ENCODE data around the gene NUP107. TPM values are rescaled to one million over a fixed set of nuclear protein-coding genes. Genes with fewer than 3 reads are reported as not detected.
A peak's percentile ranks its signal among the peaks of the same experiment; 100 is the strongest.

The NUP107 gene
- total and polyA plus RNA-seq, 4 experiments from 2014 or later, result 25.9 to 70.7 (median 54.4) TPM

- Mint-ChIP-seq H3K27me3 (no peaks in the 10 kb centered on the region), H3K9me3 (no peaks in the 10 kb centered on the region), H3K27ac (peak overlapping the region in 2 of 7 donors; percentile 17 to 36), H3K36me3 (peaks cover 4 to 9% of the 10 kb centered on the region in 2 donors), H3K4me3 (no peak overlapping the region), H3K4me1 (peaks cover 9 to 14% (median 12%) of the 10 kb centered on the region in 4 donors)
- Histone ChIP-seq H3K4me1 (ENCODE audit: insufficient read depth, low read length) (peaks cover 12% of the 10 kb centered on the region), H3K27ac (ENCODE audit: low read depth, low read length) (no peak overlapping the region), H3K9me3 (ENCODE audit: control insufficient read depth in 1 of 2, low read length in 2 of 2) (no peaks in the 10 kb centered on the region), H3K36me3 (ENCODE audit: insufficient read depth, low read length) (peaks cover 4% of the 10 kb centered on the region), H3K4me3 (ENCODE audit: low read length in 2 of 2) (no peak overlapping the region), H3K27me3 (ENCODE audit: insufficient read depth, low read length) (no peaks in the 10 kb centered on the region)
- intact Hi-C loops (cut with micrococcal nuclease), result no loop called here
- CTCF ChIA-PET (ENCODE audit: partially characterized antibody), result no interaction called here
- DNase-seq, result no peak
- POLR2A ChIA-PET (ENCODE audit: partially characterized antibody), result no interaction called here
Observed at GRCh38 chr12:68769941-68770340, 83.2 kb downstream of the NUP107 start.

DNA sequence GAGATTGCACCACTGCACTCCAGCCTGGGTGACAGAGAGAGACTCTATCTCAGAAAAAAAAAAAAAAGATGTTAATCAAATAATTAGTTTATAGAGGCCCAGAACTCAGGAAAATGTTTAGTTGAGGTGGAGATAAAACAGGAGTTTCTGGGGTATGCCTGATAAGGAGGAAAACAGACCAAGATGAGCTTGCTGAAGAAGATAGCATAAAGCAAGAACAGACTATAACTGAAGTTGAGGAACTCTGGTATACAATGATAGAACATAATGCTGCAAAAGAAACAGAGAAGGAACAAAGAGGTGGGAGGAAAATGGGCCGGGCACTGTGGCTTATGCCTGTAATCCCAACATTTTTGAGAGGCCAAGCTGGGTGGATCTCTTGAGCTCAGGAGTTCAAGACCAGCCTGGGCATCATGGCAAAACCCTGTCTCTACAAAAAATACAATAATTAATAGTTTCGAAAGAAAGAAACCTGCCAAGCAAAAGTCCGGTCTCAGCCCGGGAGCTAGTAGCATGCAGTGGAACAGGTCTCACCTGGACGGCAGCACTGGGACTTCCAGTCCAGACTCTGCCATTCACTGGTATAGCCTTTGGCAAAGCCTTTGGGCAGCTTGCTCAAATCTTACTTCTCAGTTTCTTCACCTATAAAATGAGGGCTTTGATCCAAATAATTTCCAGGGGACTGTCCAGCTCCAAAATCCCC, 84.6 kb downstream of the NUP107 start:
- Mint-ChIP-seq H3K4me1 (peaks cover 9 to 14% (median 12%) of the 10 kb centered on the region in 4 donors), H3K36me3 (peaks cover 4 to 7% of the 10 kb centered on the region in 2 donors), H3K27me3 (no peaks in the 10 kb centered on the region), H3K9me3 (no peaks in the 10 kb centered on the region), H3K4me3 (no peak overlapping the region), H3K27ac (peak overlapping the region in 1 of 7 donors; percentile 44)
- no peak for DNase-seq
- Histone ChIP-seq H3K36me3 (ENCODE audit: insufficient read depth, low read length) (peaks cover 4% of the 10 kb centered on the region), H3K27me3 (ENCODE audit: insufficient read depth, low read length) (no peaks in the 10 kb centered on the region), H3K9me3 (ENCODE audit: control insufficient read depth in 1 of 2, low read length in 2 of 2) (no peaks in the 10 kb centered on the region), H3K4me1 (ENCODE audit: insufficient read depth, low read length) (peaks cover 12% of the 10 kb centered on the region), H3K27ac (ENCODE audit: low read depth, low read length) (no peak overlapping the region), H3K4me3 (ENCODE audit: low read length in 2 of 2) (no peak overlapping the region)
- ChIA-PET POLR2A (ENCODE audit: partially characterized antibody) (interaction anchor here (1.2 kb wide), 1 partner anchor 36 kb away, joined by 5 read pairs; the partner anchor contains the start of gene MDM2), CTCF (ENCODE audit: partially characterized antibody) (no interaction called here)
- intact Hi-C loops (cut with micrococcal nuclease), result no loop called here

DNA sequence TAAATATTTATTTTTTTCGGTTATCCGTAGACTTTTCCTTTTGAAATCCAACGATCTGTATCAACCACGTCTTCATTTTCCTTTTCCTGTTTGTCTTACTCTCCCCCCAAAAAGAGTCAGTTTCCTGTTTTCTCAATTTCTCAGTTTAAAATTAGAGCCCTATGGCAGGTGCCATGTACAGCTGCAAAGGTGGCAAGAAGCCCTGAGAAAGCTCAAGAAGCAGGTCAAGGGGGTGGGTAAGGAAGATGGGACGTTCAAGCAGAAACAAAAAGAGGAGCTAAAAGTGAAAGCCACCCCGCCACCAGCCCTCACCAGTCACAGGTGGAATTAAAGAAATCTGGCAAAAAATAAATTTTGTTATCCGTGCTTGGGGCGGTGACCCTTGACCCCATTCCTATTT, 85.9 kb downstream of the NUP107 start:
- H3K27ac ChIP-seq (ENCODE audit: low read depth, low read length), result no peak overlapping the region
- POLR2A ChIA-PET (ENCODE audit: partially characterized antibody), result interaction anchor here (1.0 to 1.8 kb wide), 3 partner anchors 26 to 35 kb away, joined by 3 to 10 read pairs (median 5); partner anchors contain the start of genes MDM2 and SLC35E3
- Mint-ChIP-seq H3K27ac (peak overlapping the region in 5 of 7 donors; percentile 31 to 89 (median 71)), H3K4me1 (peaks cover 9 to 14% (median 12%) of the 10 kb centered on the region in 4 donors), H3K9me3 (no peaks in the 10 kb centered on the region), H3K4me3 (peak overlapping the region in 5 of 8 donors; percentile 5 to 70 (median 67)), H3K27me3 (no peaks in the 10 kb centered on the region), H3K36me3 (peaks cover 0 to 2% of the 10 kb centered on the region in 2 donors)
- CTCF ChIA-PET (ENCODE audit: partially characterized antibody), result interaction anchor here (0.9 to 1.7 kb wide), 3 partner anchors 34 to 550 kb away, joined by 3 to 4 read pairs (median 4); no protein-coding TSS in a partner anchor
- H3K27me3 ChIP-seq (ENCODE audit: insufficient read depth, low read length), result no peaks in the 10 kb centered on the region
- DNase-seq, result no peak
- intact Hi-C loops (cut with micrococcal nuclease), result no loop called here
- H3K9me3 ChIP-seq (ENCODE audit: control insufficient read depth in 1 of 2, low read length in 2 of 2), result no peaks in the 10 kb centered on the region
- H3K4me1 ChIP-seq (ENCODE audit: insufficient read depth, low read length), result peaks cover 12% of the 10 kb centered on the region
- H3K4me3 ChIP-seq (ENCODE audit: low read length in 2 of 2), result no peak overlapping the region
- no peaks in the 10 kb centered on the region for H3K36me3 ChIP-seq (ENCODE audit: insufficient read depth, low read length)

DNA sequence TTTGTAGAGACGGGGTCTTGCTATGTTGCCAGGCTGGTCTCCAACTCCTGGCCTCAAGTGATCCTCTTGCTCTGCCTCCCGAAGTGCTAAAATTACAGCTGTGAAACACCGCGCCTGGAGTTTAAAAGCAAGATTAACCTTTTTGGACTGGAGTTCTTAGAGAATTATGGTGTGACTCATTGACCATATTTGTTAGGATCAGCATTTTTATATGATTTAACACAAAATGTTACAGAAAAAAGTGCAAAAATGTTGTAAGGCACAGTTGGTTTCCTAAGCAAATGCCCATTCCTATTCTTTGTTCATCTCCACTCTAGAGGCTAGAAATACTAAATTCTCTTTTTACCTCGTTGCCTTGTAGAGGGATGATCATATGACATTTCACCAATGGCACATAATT, 86.8 kb downstream of the NUP107 start:
- Histone ChIP-seq H3K27ac (ENCODE audit: low read depth, low read length) (no peak overlapping the region), H3K4me3 (ENCODE audit: low read length in 2 of 2) (no peak overlapping the region), H3K27me3 (ENCODE audit: insufficient read depth, low read length) (no peaks in the 10 kb centered on the region), H3K36me3 (ENCODE audit: insufficient read depth, low read length) (no peaks in the 10 kb centered on the region), H3K9me3 (ENCODE audit: control insufficient read depth in 1 of 2, low read length in 2 of 2) (no peaks in the 10 kb centered on the region), H3K4me1 (ENCODE audit: insufficient read depth, low read length) (peaks cover 12% of the 10 kb centered on the region)
- Mint-ChIP-seq H3K36me3 (no peaks in the 10 kb centered on the region), H3K27me3 (no peaks in the 10 kb centered on the region), H3K4me3 (no peak overlapping the region), H3K27ac (peak overlapping the region in 1 of 7 donors; percentile 87), H3K4me1 (peaks cover 9 to 14% (median 12%) of the 10 kb centered on the region in 4 donors), H3K9me3 (no peaks in the 10 kb centered on the region)
- POLR2A ChIA-PET (ENCODE audit: partially characterized antibody), result interaction anchor here (1.3 to 1.8 kb wide), 2 partner anchors 27 to 34 kb away, joined by 5 to 10 read pairs; partner anchors contain the start of genes MDM2 and SLC35E3
- DNase-seq, result no peak
- CTCF ChIA-PET (ENCODE audit: partially characterized antibody), result interaction anchor here (0.9 to 1.7 kb wide), 3 partner anchors 33 to 551 kb away, joined by 3 to 4 read pairs (median 4); no protein-coding TSS in a partner anchor
- intact Hi-C loops (cut with micrococcal nuclease), result no loop called here

DNA sequence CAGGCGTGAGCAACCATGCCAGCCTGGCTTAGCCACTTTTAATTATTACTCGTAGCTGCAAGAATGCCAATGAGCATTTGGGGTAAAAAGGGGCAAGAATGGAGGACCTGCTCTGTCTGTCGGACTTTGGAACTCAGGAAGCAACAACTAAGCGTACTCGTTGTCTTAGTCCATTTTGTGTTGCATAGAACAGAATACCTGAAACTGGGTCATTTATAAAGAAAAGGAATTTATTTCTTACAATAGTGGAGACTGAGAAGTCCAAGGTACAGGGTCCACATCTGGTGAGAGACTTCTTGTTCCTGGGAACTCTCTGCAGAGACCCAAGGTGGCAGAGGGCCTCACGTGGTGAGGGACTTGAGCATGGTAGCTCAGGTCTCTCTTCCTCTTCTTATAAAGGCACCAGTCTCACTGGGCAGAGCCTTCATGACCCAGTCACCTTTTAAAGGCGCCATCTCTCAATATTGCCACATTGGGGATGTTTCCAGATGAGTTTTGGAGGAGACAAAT, 88.4 kb downstream of the NUP107 start:
- no peaks in the 10 kb centered on the region for H3K36me3 Mint-ChIP-seq
- ChIA-PET POLR2A (ENCODE audit: partially characterized antibody) (interaction anchor here (0.6 to 1.6 kb wide), 2 partner anchors 33 to 753 kb away, joined by 3 to 4 read pairs; partner anchors contain the start of gene MDM2), CTCF (ENCODE audit: partially characterized antibody) (no interaction called here)

DNA sequence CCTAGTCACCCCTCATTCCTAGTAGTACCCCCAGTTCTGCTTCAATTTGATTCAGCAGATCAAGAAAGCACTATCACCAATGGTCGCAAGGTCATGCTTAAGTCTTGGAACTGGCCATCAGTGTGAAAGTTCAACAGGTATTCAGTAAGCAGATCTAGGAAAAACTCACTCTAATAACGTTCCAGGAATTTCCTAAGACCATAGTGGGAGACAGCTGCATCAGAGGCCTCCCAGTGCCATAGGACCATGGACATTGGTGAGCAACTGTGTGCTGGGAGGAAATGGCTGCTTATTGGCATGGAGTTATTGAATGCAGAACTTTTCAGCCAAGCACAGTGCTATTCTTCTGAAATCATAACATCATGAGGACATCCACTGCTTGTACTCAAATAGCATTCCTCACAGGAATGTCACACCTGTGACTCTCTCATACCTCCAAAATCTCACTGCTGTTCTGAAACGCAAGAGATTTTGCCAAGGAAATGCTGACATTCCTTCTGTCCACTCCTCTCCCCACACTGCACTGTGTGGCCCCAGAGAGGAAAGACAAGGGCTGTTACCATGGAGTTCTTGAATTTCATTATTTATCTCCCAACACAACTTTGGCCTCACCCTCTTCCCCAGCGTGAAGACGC, 90.3 kb downstream of the NUP107 start:
- CTCF ChIA-PET (ENCODE audit: partially characterized antibody), result no interaction called here
- Histone ChIP-seq H3K27me3 (ENCODE audit: insufficient read depth, low read length) (no peaks in the 10 kb centered on the region), H3K9me3 (ENCODE audit: control insufficient read depth in 1 of 2, low read length in 2 of 2) (no peaks in the 10 kb centered on the region), H3K27ac (ENCODE audit: low read depth, low read length) (no peak overlapping the region), H3K36me3 (ENCODE audit: insufficient read depth, low read length) (no peaks in the 10 kb centered on the region), H3K4me3 (ENCODE audit: low read length in 2 of 2) (no peak overlapping the region), H3K4me1 (ENCODE audit: insufficient read depth, low read length) (peaks cover 12% of the 10 kb centered on the region)
- peaks cover 9 to 12% (median 11%) of the 10 kb centered on the region in 4 donors for H3K4me1 Mint-ChIP-seq
- intact Hi-C loops (cut with micrococcal nuclease), result no loop called here
- no peak overlapping the region for H3K27ac Mint-ChIP-seq
- no peaks in the 10 kb centered on the region for H3K36me3 Mint-ChIP-seq
- H3K4me3 Mint-ChIP-seq, result no peak overlapping the region
- no peaks in the 10 kb centered on the region for H3K27me3 Mint-ChIP-seq
- no peak for DNase-seq
- no peaks in the 10 kb centered on the region for H3K9me3 Mint-ChIP-seq
- POLR2A ChIA-PET (ENCODE audit: partially characterized antibody), result no interaction called here

More for the DNA sequence above, 88.4 kb downstream of the NUP107 start:
- H3K9me3 ChIP-seq (ENCODE audit: control insufficient read depth in 1 of 2, low read length in 2 of 2), result no peaks in the 10 kb centered on the region
- no peak overlapping the region for H3K27ac ChIP-seq (ENCODE audit: low read depth, low read length)
- no peak overlapping the region for H3K4me3 ChIP-seq (ENCODE audit: low read length in 2 of 2)
- Mint-ChIP-seq H3K4me1 (peaks cover 9 to 14% (median 12%) of the 10 kb centered on the region in 4 donors), H3K9me3 (no peaks in the 10 kb centered on the region), H3K4me3 (no peak overlapping the region), H3K27me3 (no peaks in the 10 kb centered on the region), H3K27ac (no peak overlapping the region)
- H3K36me3 ChIP-seq (ENCODE audit: insufficient read depth, low read length), result no peaks in the 10 kb centered on the region
- intact Hi-C loops (cut with micrococcal nuclease), result no loop called here
- DNase-seq, result no peak
- H3K27me3 ChIP-seq (ENCODE audit: insufficient read depth, low read length), result no peaks in the 10 kb centered on the region
- H3K4me1 ChIP-seq (ENCODE audit: insufficient read depth, low read length), result peaks cover 12% of the 10 kb centered on the region

GRCh38 chr12:68779280-68779679, 92.5 kb downstream of the NUP107 start:
- ChIA-PET CTCF (ENCODE audit: partially characterized antibody) (no interaction called here), POLR2A (ENCODE audit: partially characterized antibody) (no interaction called here)
- Mint-ChIP-seq H3K9me3 (no peaks in the 10 kb centered on the region), H3K4me3 (no peak overlapping the region), H3K4me1 (no peaks in the 10 kb centered on the region), H3K27ac (no peak overlapping the region), H3K36me3 (no peaks in the 10 kb centered on the region), H3K27me3 (no peaks in the 10 kb centered on the region)
- intact Hi-C loops (cut with micrococcal nuclease), result no loop called here
- Histone ChIP-seq H3K27ac (ENCODE audit: low read depth, low read length) (no peak overlapping the region), H3K4me3 (ENCODE audit: low read length in 2 of 2) (no peak overlapping the region), H3K27me3 (ENCODE audit: insufficient read depth, low read length) (no peaks in the 10 kb centered on the region), H3K36me3 (ENCODE audit: insufficient read depth, low read length) (no peaks in the 10 kb centered on the region), H3K4me1 (ENCODE audit: insufficient read depth, low read length) (no peaks in the 10 kb centered on the region), H3K9me3 (ENCODE audit: control insufficient read depth in 1 of 2, low read length in 2 of 2) (no peaks in the 10 kb centered on the region)
- DNase-seq, result no peak
